K562 (cell line): ENCODE data around the gene DTX3. TPM values are rescaled to one million over a fixed set of nuclear protein-coding genes. Genes with fewer than 3 reads are reported as not detected.

Source experiments
- ATAC-seq: fragments of 200-7000 bp; cut with Tn5 transposase; 3 replicates; pipeline ENCODE4 v1.9.1; 2020; ENCODE audit warnings: moderate library complexity
- BruUV-seq: library from RNA; stranded (reverse); fragments of 400-500 nt; replicated peaks from 2 replicates; lab custom pipeline; 2021; lab: Mats Ljungman, UMichigan
- CTCF ChIA-PET: fragments of 300-600 bp; formaldehyde crosslinking; extraction: SDS; loops from one replicate; lab custom pipeline; 2021; ENCODE audit warnings: low intra/inter-chr PET ratio; lab: Yijun Ruan, JAX
- POLR2A ChIA-PET: fragments of 300-600, 350-650 bp; sonication (Branson Sonifier 250); formaldehyde crosslinking; extraction: SDS; loops from one replicate; lab custom pipeline; 2021; ENCODE audit warnings: antibody characterized with exemption, inconsistent platforms; lab: Yijun Ruan, JAX
- DNase-seq, 4 experiments: peaks; one replicate each; pipeline versions ENCODE4 v3.0.0 to v3.0.0-alpha.2; 2011 to 2018; ENCODE audit warnings: low spot score in 3 of 4, mixed read lengths in 3 of 4; ENCODE audit errors: extremely low read depth in 1 of 4
- FAIRE-seq: peaks from 2 replicates; lab custom pipeline; 2011; peaks lifted over from hg19 to GRCh38; lab: Jason Lieb, UNC
- H2AFZ ChIP-seq: 2 replicates; pipeline ENCODE4 v1.6.0; 2011; ENCODE audit warnings: low read depth, low read length, control low read depth, inconsistent platforms
- H3K27ac ChIP-seq: fragments of 200-600 bp; 3 replicates; pipeline ENCODE4 v1.8.0; 2011; ENCODE audit warnings: low read depth, mild to moderate bottlenecking, control low read depth, inconsistent platforms, low read length, moderate library complexity, mixed read lengths; ENCODE audit errors: extremely low read depth
- H3K27me3 ChIP-seq, 2 experiments: fragments of 300-600 bp in 1 of 2; 2 replicates in 1 of 2; 3 replicates in 1 of 2; pipeline versions ENCODE4 v1.6.0 to v1.8.0; 2011; ENCODE audit warnings: inconsistent platforms in 2 of 2, low read length in 2 of 2, mild to moderate bottlenecking in 1 of 2, mixed read lengths in 1 of 2, moderate library complexity in 1 of 2; ENCODE audit not compliant: control insufficient read depth in 2 of 2, insufficient read depth in 2 of 2
- H3K36me3 ChIP-seq: fragments of 300-600 bp; 3 replicates; pipeline ENCODE4 v1.8.0; 2011; ENCODE audit warnings: mild to moderate bottlenecking, low read length, inconsistent platforms; ENCODE audit not compliant: control insufficient read depth, insufficient read depth
- H3K4me1 ChIP-seq, 2 experiments: fragments of 200-600 bp in 1 of 2; replicated peaks in 1 of 2; 2 replicates in 1 of 2; 3 replicates in 1 of 2; pipeline versions ENCODE4 v1.5.1 to v1.8.0; 2011; ENCODE audit warnings: inconsistent platforms in 2 of 2, low read length in 2 of 2, mild to moderate bottlenecking in 1 of 2, mixed read lengths in 1 of 2, moderate library complexity in 1 of 2; ENCODE audit not compliant: control insufficient read depth in 2 of 2, insufficient read depth in 2 of 2
- H3K4me2 ChIP-seq: 2 replicates; pipeline ENCODE4 v1.6.1; 2011; ENCODE audit warnings: low read length, control low read depth, inconsistent platforms, mixed read lengths; ENCODE audit not compliant: insufficient read depth
- H3K4me3 ChIP-seq: fragments of 200-600 bp; sonication (generic), shearing (Covaris generic); 2 replicates; pipeline ENCODE4 v1.5.1; 2016; ENCODE audit warnings: control low read depth, inconsistent platforms
- H3K79me2 ChIP-seq: fragments of 200-600 bp; 3 replicates; pipeline ENCODE4 v1.8.0; 2011; ENCODE audit warnings: low read length, inconsistent platforms; ENCODE audit not compliant: control insufficient read depth, insufficient read depth
- H3K9ac ChIP-seq, 2 experiments: 2 replicates each; pipeline versions ENCODE4 v1.6.0 to v1.6.1; 2011; ENCODE audit warnings: low read depth in 2 of 2, low read length in 2 of 2, control low read depth in 1 of 2, inconsistent platforms in 1 of 2, mild to moderate bottlenecking in 1 of 2, mixed read lengths in 1 of 2; ENCODE audit not compliant: insufficient read depth in 1 of 2
- H3K9me1 ChIP-seq: one replicate; pipeline ENCODE4 v1.6.0; 2011; ENCODE audit warnings: inconsistent platforms, mild to moderate bottlenecking, low read length, moderate library complexity; ENCODE audit not compliant: control insufficient read depth, insufficient read depth
- H3K9me3 ChIP-seq: replicated peaks from 2 replicates; pipeline ENCODE4 v1.5.1; 2011; ENCODE audit warnings: low read depth, low read length, inconsistent platforms; ENCODE audit not compliant: control insufficient read depth, insufficient read depth
- H4K20me1 ChIP-seq: replicated peaks from 2 replicates; pipeline ENCODE4 v1.6.1; 2011; ENCODE audit warnings: low read length, inconsistent platforms, mixed read lengths; ENCODE audit not compliant: control insufficient read depth, insufficient read depth
- CXXC5 ChIP-seq: fragments of 250-450 bp; sonication (Bioruptor Pico); IDR thresholded peaks from 2 replicates; pipeline ENCODE4 v1.8.0; 2022; ENCODE audit warnings: inconsistent platforms, mild to moderate bottlenecking, moderate library complexity
- E2F6 ChIP-seq, 2 experiments: IDR thresholded peaks; 2 replicates each; pipeline ENCODE4 v1.6.1; 2011; ENCODE audit warnings: borderline replicate concordance in 1 of 2, control low read depth in 1 of 2, low read depth in 1 of 2, low read length in 1 of 2, mild to moderate bottlenecking in 1 of 2, mixed read lengths in 1 of 2, moderate library complexity in 1 of 2; ENCODE audit not compliant: insufficient read depth in 1 of 2, insufficient read length in 1 of 2, poor library complexity in 1 of 2, severe bottlenecking in 1 of 2; ENCODE audit errors: extremely low read depth in 1 of 2
- GTF2B ChIP-seq: IDR thresholded peaks from 2 replicates; pipeline ENCODE4 v1.6.1; 2011; ENCODE audit not compliant: insufficient read length; ENCODE audit errors: extremely low read depth
- MGA ChIP-seq: fragments of 450-650 bp; IDR thresholded peaks from 2 replicates; pipeline ENCODE4 v1.6.1; 2016; ENCODE audit warnings: mild to moderate bottlenecking, moderate library complexity
- WGBS: fragments of 100-300 bp; shearing (Covaris generic); methylation state at CpG from one replicate; pipeline ENCODE4 v1.1.6; 2016; ENCODE audit warnings: low coverage, mixed read lengths; ENCODE audit not compliant: insufficient coverage; ENCODE audit errors: missing lambda C conversion rate; 5-methylcytosine and 5-hydroxymethylcytosine counted together
- in situ Hi-C: fragments of 300-500 bp; cut with MboI; formaldehyde crosslinking; loops from 4 replicates; pipeline ENCODE4 v1.15.0; 2018; ENCODE audit warnings: inconsistent platforms, mixed read lengths
- intact Hi-C: fragments of 100-400 bp; cut with micrococcal nuclease; formaldehyde crosslinking; loops from 2 replicates; pipeline ENCODE4 v1.14.2; 2022
- polyA plus RNA-seq, 8 experiments: library from polyadenylated mRNA; depleted of rRNA in 4 of 8; stranded (reverse) in 5 of 8; unstranded in 3 of 8; fragments of >200 nt; fragmentation: Nextera tagmentation in 2 of 8; fragmentation: Illumina TruSeq in 1 of 8; extraction: Ambion mirVana in 2 of 8; extraction: Trizol in 1 of 8; gene quantifications; 2 replicates each; pipeline versions ENCODE4 v1.2.1 to v1.2.3, GENCODE V29; 2011 to 2014; ENCODE audit warnings: inconsistent platforms in 1 of 8, missing spikeins in 1 of 8
- total RNA-seq, 7 experiments: library from RNA; depleted of rRNA in 6 of 7; stranded (reverse); fragments of >200 nt in 6 of 7; fragmentation: Illumina TruSeq in 2 of 7; extraction: Trizol in 2 of 7; gene quantifications; 2 replicates each; pipeline versions ENCODE4 v1.2.1 to v1.2.3, GENCODE V29; 2011 to 2021; ENCODE audit warnings: low replicate concordance in 1 of 7

DTX3 gene
- total and polyA plus RNA-seq, 9 of the 15 experiments (the other 6 are each of a cell fraction or from before 2014, with no cell fraction given): 0.03 to 0.09 (median 0.06) TPM; not detected in 6

GRCh38 chr12:57620936-57621496, 16.4 kb downstream of the DTX3 start:
- ChIA-PET CTCF (interaction anchor here (2.7 kb wide), 1 partner anchor 39 kb away, joined by 36 read pairs; no protein-coding TSS in a partner anchor), POLR2A (interaction anchor here (0.7 to 1.4 kb wide), 7 partner anchors 9 to 255 kb away, joined by 3 to 5 read pairs (median 4); partner anchors contain the start of genes ARHGEF25, B4GALNT1, DDIT3 and TSPAN31)
- in situ Hi-C loops: no loop called here
- Histone ChIP-seq H3K36me3 (peaks cover 8% of the 10 kb centered on the region; the same call in 2 of the 3 replicates), H3K27me3 (no peaks in the 10 kb centered on the region), H3K79me2 (no peaks in the 10 kb centered on the region), H2AFZ (peak overlapping the region; percentile 94), H3K4me2 (peak overlapping the region; percentile 76), H3K4me3 (no peak overlapping the region), H3K9ac (peak overlapping the region; percentile 27 to 90; a peak in 2 of 4 replicates), H3K4me1 (peaks cover 34 to 41% of the 10 kb centered on the region in 2 experiments), H3K9me3 (no peaks in the 10 kb centered on the region), H3K27ac (no peak overlapping the region), H4K20me1 (no peaks in the 10 kb centered on the region), H3K9me1 (no peaks in the 10 kb centered on the region)
- 79% methylated on average over 30 of the region's 42 CpGs for WGBS
- peak; percentile 3; the same call in 2 of the 3 replicates for ATAC-seq
- DNase-seq: no peak
- intact Hi-C loops: loop anchor here (1.0 to 5.0 kb wide), 2 partner anchors 38 to 99 kb away; partner anchors contain the start of genes DDIT3 and MBD6
- FAIRE-seq: peak; percentile 15
- BruUV-seq: no TSS peak
- TF ChIP-seq GTF2B (no peak), MGA (0 out of 2 replicates have a peak, but pooled peaks have one; percentile 68), E2F6 (IDR thresholded peaks at IDR 0.05; ENCODE audit: borderline replicate concordance in 1 of 2, extremely low read depth in 1 of 2, insufficient read depth in 1 of 2, insufficient read length in 1 of 2, low read depth in 1 of 2, low read length in 1 of 2, poor library complexity in 1 of 2, severe bottlenecking in 1 of 2) (peak in 1 of 2 experiments; percentile 22), CXXC5 (CRISPR knock-in tag) (no peak)
